ENCODE results near the gene SPATA31C2. TPM values are rescaled to one million over a fixed set of nuclear protein-coding genes. Genes with fewer than 3 reads are reported as not detected.

SPATA31C2 gene
- total and polyA plus RNA-seq, 2 donors (not counting 1 experiment from before 2014, with no cell fraction given): not detected

GRCh38 chr9:88180081-88180765, 41.9 kb upstream of the SPATA31C2 start:
- no peak for TF ChIP-seq EZH2 (IDR thresholded peaks at IDR 0.05; ENCODE audit: low read length, missing control alignments)
- no peak for TF ChIP-seq CTCF (conservative IDR thresholded peaks at IDR 0.05 in 1 of 2, IDR thresholded peaks at IDR 0.05 in 1 of 2; ENCODE audit: low read depth in 1 of 2, low read length in 2 of 2)
- Histone ChIP-seq H3K4me3 (replicated peaks in 1 of 4; ENCODE audit: control extremely low read depth in 1 of 4, insufficient read depth in 1 of 4, low read depth in 3 of 4, low read length in 4 of 4) (no peak overlapping the region), H3K27ac (ENCODE audit: insufficient read depth, low read length) (no peak overlapping the region), H3K9me3 (ENCODE audit: control insufficient read depth, insufficient read depth, low read depth, low read length) (no peaks in the 10 kb centered on the region), H2AFZ (ENCODE audit: low read length) (no peak overlapping the region), H3K9ac (ENCODE audit: insufficient read depth, low read length) (no peak overlapping the region), H3K79me2 (ENCODE audit: control insufficient read depth, insufficient read depth, low read length) (no peaks in the 10 kb centered on the region), H3K4me2 (ENCODE audit: extremely low read depth, insufficient read depth, low read length) (no peak overlapping the region), H4K20me1 (ENCODE audit: control insufficient read depth, extremely low read depth, insufficient read depth, low read length) (no peaks in the 10 kb centered on the region), H3K27me3 (ENCODE audit: control insufficient read depth, insufficient read depth, low read length) (no peaks in the 10 kb centered on the region), H3K36me3 (ENCODE audit: control insufficient read depth, insufficient read depth, low read length) (no peaks in the 10 kb centered on the region), H3K4me1 (ENCODE audit: control insufficient read depth, extremely low read depth, insufficient read depth, low read length) (no peaks in the 10 kb centered on the region)
- DNase-seq (ENCODE audit: low read depth in 2 of 2): no peak

GRCh38 chr9:88179062-88179521, 40.8 kb upstream of the SPATA31C2 start:
- no peak for TF ChIP-seq EZH2 (IDR thresholded peaks at IDR 0.05; ENCODE audit: low read length, missing control alignments)
- TF ChIP-seq CTCF (conservative IDR thresholded peaks at IDR 0.05 in 1 of 2, IDR thresholded peaks at IDR 0.05 in 1 of 2; ENCODE audit: low read depth in 1 of 2, low read length in 2 of 2): no peak
- H3K4me2 ChIP-seq (ENCODE audit: extremely low read depth, insufficient read depth, low read length): no peak overlapping the region
- no peaks in the 10 kb centered on the region for H3K36me3 ChIP-seq (ENCODE audit: control insufficient read depth, insufficient read depth, low read length)
- no peak overlapping the region for H2AFZ ChIP-seq (ENCODE audit: low read length)
- H3K27me3 ChIP-seq (ENCODE audit: control insufficient read depth, insufficient read depth, low read length): no peaks in the 10 kb centered on the region
- no peaks in the 10 kb centered on the region for H3K9me3 ChIP-seq (ENCODE audit: control insufficient read depth, insufficient read depth, low read depth, low read length)
- no peaks in the 10 kb centered on the region for H4K20me1 ChIP-seq (ENCODE audit: control insufficient read depth, extremely low read depth, insufficient read depth, low read length)
- H3K27ac ChIP-seq (ENCODE audit: insufficient read depth, low read length): no peak overlapping the region
- no peak for DNase-seq (ENCODE audit: low read depth in 2 of 2)
- no peak overlapping the region for H3K9ac ChIP-seq (ENCODE audit: insufficient read depth, low read length)
- H3K4me3 ChIP-seq (replicated peaks in 1 of 4; ENCODE audit: control extremely low read depth in 1 of 4, insufficient read depth in 1 of 4, low read depth in 3 of 4, low read length in 4 of 4): no peak overlapping the region
- H3K4me1 ChIP-seq (ENCODE audit: control insufficient read depth, extremely low read depth, insufficient read depth, low read length): no peaks in the 10 kb centered on the region
- H3K79me2 ChIP-seq (ENCODE audit: control insufficient read depth, insufficient read depth, low read length): no peaks in the 10 kb centered on the region

GRCh38 chr9:88178641-88179040, 40.4 kb upstream of the SPATA31C2 start:
- H3K4me1 ChIP-seq (ENCODE audit: control insufficient read depth, extremely low read depth, insufficient read depth, low read length): no peaks in the 10 kb centered on the region
- H2AFZ ChIP-seq (ENCODE audit: low read length): no peak overlapping the region
- H3K79me2 ChIP-seq (ENCODE audit: control insufficient read depth, insufficient read depth, low read length): no peaks in the 10 kb centered on the region
- TF ChIP-seq EZH2 (IDR thresholded peaks at IDR 0.05; ENCODE audit: low read length, missing control alignments) (no peak), CTCF (conservative IDR thresholded peaks at IDR 0.05 in 1 of 2, IDR thresholded peaks at IDR 0.05 in 1 of 2; ENCODE audit: low read depth in 1 of 2, low read length in 2 of 2) (no peak)
- no peak overlapping the region for H3K4me3 ChIP-seq (replicated peaks in 1 of 4; ENCODE audit: control extremely low read depth in 1 of 4, insufficient read depth in 1 of 4, low read depth in 3 of 4, low read length in 4 of 4)
- H3K9ac ChIP-seq (ENCODE audit: insufficient read depth, low read length): no peak overlapping the region
- H3K4me2 ChIP-seq (ENCODE audit: extremely low read depth, insufficient read depth, low read length): no peak overlapping the region
- no peaks in the 10 kb centered on the region for H3K27me3 ChIP-seq (ENCODE audit: control insufficient read depth, insufficient read depth, low read length)
- no peak for DNase-seq (ENCODE audit: low read depth in 2 of 2)
- H3K27ac ChIP-seq (ENCODE audit: insufficient read depth, low read length): no peak overlapping the region
- no peaks in the 10 kb centered on the region for H3K36me3 ChIP-seq (ENCODE audit: control insufficient read depth, insufficient read depth, low read length)
- H3K9me3 ChIP-seq (ENCODE audit: control insufficient read depth, insufficient read depth, low read depth, low read length): no peaks in the 10 kb centered on the region
- no peaks in the 10 kb centered on the region for H4K20me1 ChIP-seq (ENCODE audit: control insufficient read depth, extremely low read depth, insufficient read depth, low read length)
